NCI-H748 treated with DMSO at 0.1 percent for 48 hours (cell line): ENCODE results near the gene LATS2.
"Not testable (repeated sequence)": the region's sequence is repeated elsewhere in the genome, so short reads cannot be mapped to it uniquely, and the experiment has no call there.

Experiments used
- DNase-seq: peaks from one replicate; lab custom pipeline; 2025; lab: John Stamatoyannopoulos, UW

The LATS2 gene

GRCh38 chr13:21075379-21076249, 14.2 kb upstream of the LATS2 start:
- no peak for DNase-seq

GRCh38 chr13:21075011-21075378, 13.6 kb upstream of the LATS2 start:
- DNase-seq: no peak

- DNase-seq: no peak
Observed at GRCh38 chr13:21074546-21074945, 13.2 kb upstream of the LATS2 start.

- DNase-seq: no peak
Observed at GRCh38 chr13:21071924-21072323, 10.5 kb upstream of the LATS2 start.

- DNase-seq: no peak
Observed at GRCh38 chr13:21071015-21071414, 9.6 kb upstream of the LATS2 start.

GRCh38 chr13:21069561-21070004, 8.2 kb upstream of the LATS2 start:
- DNase-seq: no peak

GRCh38 chr13:21067848-21068247, 6.5 kb upstream of the LATS2 start:
- DNase-seq: no peak

GRCh38 chr13:21066946-21067345, 5.6 kb upstream of the LATS2 start:
- no peak for DNase-seq

- no peak for DNase-seq
Observed at GRCh38 chr13:21065686-21066085, 4.3 kb upstream of the LATS2 start.

- DNase-seq: no peak
Observed at GRCh38 chr13:21063031-21063430, 1.6 kb upstream of the LATS2 start.

GRCh38 chr13:21060338-21061028, 903 bp downstream of the LATS2 start:
- DNase-seq: no peak

- DNase-seq: no peak
Observed at GRCh38 chr13:21059641-21060337, 1.6 kb downstream of the LATS2 start.

GRCh38 chr13:21058361-21058760, 3.0 kb downstream of the LATS2 start:
- no peak for DNase-seq

- no peak for DNase-seq
Observed at GRCh38 chr13:21055511-21056045, 5.8 kb downstream of the LATS2 start.

- DNase-seq: no peak
Observed at GRCh38 chr13:21055016-21055415, 6.4 kb downstream of the LATS2 start.

- DNase-seq: no peak
Observed at GRCh38 chr13:21054313-21054712, 7.1 kb downstream of the LATS2 start.

- no peak for DNase-seq
Observed at GRCh38 chr13:21053231-21053630, 8.2 kb downstream of the LATS2 start.

GRCh38 chr13:21051675-21052074, 9.7 kb downstream of the LATS2 start:
- DNase-seq: no peak

GRCh38 chr13:21050288-21051197, 10.8 kb downstream of the LATS2 start:
- DNase-seq: no peak

- not testable (repeated sequence) for DNase-seq
Observed at GRCh38 chr13:21049731-21050130, 11.7 kb downstream of the LATS2 start.

- DNase-seq: no peak
Observed at GRCh38 chr13:21048901-21049698, 12.3 kb downstream of the LATS2 start.
